ENCODE results near the gene SLC15A4. TPM values are rescaled to one million over a fixed set of nuclear protein-coding genes. Genes with fewer than 3 reads are reported as not detected.

The SLC15A4 gene
- total RNA-seq, 1 donor = 52.5 TPM

- TF ChIP-seq CTCF (IDR thresholded peaks at IDR 0.05; ENCODE audit: extremely low read depth, low read depth, low read length) = no peak
- H3K9me3 ChIP-seq (ENCODE audit: low read depth, low read length) = no peaks in the 10 kb centered on the region
- H3K4me2 ChIP-seq (ENCODE audit: insufficient read depth, low read length) = no peak overlapping the region
- no peak for DNase-seq (ENCODE audit: insufficient read length, low spot score, missing footprints)
- H2AFZ ChIP-seq (ENCODE audit: low read length) = no peak overlapping the region
- H3K4me3 ChIP-seq (ENCODE audit: insufficient read depth, low read length) = no peak overlapping the region
- no peaks in the 10 kb centered on the region for H3K36me3 ChIP-seq (ENCODE audit: insufficient read depth, low read length)
- H3K27me3 ChIP-seq (ENCODE audit: insufficient read depth, low read length) = no peaks in the 10 kb centered on the region
- H3K4me1 ChIP-seq (ENCODE audit: insufficient read depth, low read length) = no peaks in the 10 kb centered on the region
- no peaks in the 10 kb centered on the region for H3K79me2 ChIP-seq (ENCODE audit: insufficient read depth, low read length)
- no peaks in the 10 kb centered on the region for H4K20me1 ChIP-seq (ENCODE audit: insufficient read depth, low read length)
- H3K27ac ChIP-seq (ENCODE audit: low read depth, low read length) = no peak overlapping the region
Observed at GRCh38 chr12:128747441-128747840, 76.3 kb downstream of the SLC15A4 start.

DNA sequence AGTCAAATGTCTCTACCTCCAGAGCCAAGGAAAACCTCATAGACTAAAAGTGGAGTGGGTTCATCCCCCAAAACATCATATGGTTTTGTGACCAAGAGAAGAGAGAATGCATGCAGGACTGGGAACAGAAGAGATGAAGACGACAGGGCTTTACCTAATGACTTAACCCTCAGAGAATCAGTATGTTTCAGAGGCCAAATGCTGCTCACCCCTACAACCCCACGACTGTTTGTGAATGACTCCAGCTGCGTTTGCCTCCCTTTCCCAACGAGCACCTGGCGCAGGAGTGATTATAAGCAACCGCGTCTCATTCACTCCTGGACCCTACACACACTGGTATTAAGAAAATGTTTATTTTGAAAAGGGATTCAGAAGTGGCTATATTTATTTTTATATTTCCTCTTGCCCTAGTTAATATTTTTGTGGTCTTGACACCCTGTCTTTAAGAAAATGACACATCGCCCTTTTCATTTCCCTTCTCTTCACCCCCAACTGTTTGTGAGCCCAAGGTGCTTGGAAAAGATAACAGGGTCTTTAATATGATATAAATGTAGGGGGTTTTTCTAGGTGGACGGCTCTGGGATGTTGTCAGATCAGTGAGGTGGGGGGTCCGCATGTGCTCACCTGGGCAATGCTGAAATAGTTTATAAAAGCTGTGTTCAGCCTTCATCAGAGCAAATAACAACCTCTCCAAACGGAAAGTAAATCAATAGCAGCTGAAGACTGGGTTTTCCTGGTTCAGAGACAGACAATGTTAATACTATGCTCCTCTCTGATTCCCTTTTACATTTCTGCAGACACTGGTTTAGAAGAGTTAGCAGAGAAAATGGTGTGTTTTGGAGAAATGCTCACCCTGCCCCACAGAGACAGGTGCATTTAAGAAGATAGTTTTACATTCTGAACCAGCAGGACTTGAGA, 77.7 kb downstream of the SLC15A4 start:
- Histone ChIP-seq H3K4me1 (ENCODE audit: insufficient read depth, low read length) (no peaks in the 10 kb centered on the region), H3K4me3 (ENCODE audit: insufficient read depth, low read length) (no peak overlapping the region), H3K27ac (ENCODE audit: low read depth, low read length) (no peak overlapping the region), H3K27me3 (ENCODE audit: insufficient read depth, low read length) (no peaks in the 10 kb centered on the region), H2AFZ (ENCODE audit: low read length) (no peak overlapping the region), H3K9me3 (ENCODE audit: low read depth, low read length) (no peaks in the 10 kb centered on the region), H4K20me1 (ENCODE audit: insufficient read depth, low read length) (no peaks in the 10 kb centered on the region), H3K4me2 (ENCODE audit: insufficient read depth, low read length) (no peak overlapping the region), H3K79me2 (ENCODE audit: insufficient read depth, low read length) (no peaks in the 10 kb centered on the region), H3K36me3 (ENCODE audit: insufficient read depth, low read length) (no peaks in the 10 kb centered on the region)
- DNase-seq (ENCODE audit: insufficient read length, low spot score, missing footprints) = no peak
- TF ChIP-seq CTCF (IDR thresholded peaks at IDR 0.05; ENCODE audit: extremely low read depth, low read depth, low read length) = no peak

DNA sequence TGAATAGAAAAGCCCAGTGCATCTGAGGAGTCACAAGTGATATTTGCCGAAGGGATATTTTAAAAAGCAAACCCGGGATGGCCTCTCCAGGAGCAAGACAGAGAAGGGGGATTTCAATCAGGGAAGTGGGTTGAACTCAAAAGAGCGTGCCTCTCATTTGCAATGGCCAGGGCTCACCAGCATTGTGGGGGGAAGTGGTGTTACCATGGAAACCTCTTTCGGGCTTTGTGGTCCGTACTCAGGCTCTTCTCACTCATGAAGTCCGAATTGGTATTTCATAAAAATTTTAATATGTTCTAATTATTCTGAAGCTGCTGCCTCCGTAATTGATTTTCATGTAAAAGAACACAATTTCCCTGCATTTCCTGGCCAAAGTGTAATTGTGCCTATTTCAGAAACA, 79.8 kb downstream of the SLC15A4 start:
- Histone ChIP-seq H3K4me3 (ENCODE audit: insufficient read depth, low read length) (no peak overlapping the region), H3K36me3 (ENCODE audit: insufficient read depth, low read length) (no peaks in the 10 kb centered on the region), H2AFZ (ENCODE audit: low read length) (no peak overlapping the region), H3K9me3 (ENCODE audit: low read depth, low read length) (no peaks in the 10 kb centered on the region), H3K27me3 (ENCODE audit: insufficient read depth, low read length) (no peaks in the 10 kb centered on the region), H3K27ac (ENCODE audit: low read depth, low read length) (no peak overlapping the region), H3K4me1 (ENCODE audit: insufficient read depth, low read length) (no peaks in the 10 kb centered on the region), H3K79me2 (ENCODE audit: insufficient read depth, low read length) (no peaks in the 10 kb centered on the region), H4K20me1 (ENCODE audit: insufficient read depth, low read length) (no peaks in the 10 kb centered on the region), H3K4me2 (ENCODE audit: insufficient read depth, low read length) (no peak overlapping the region)
- no peak for TF ChIP-seq CTCF (IDR thresholded peaks at IDR 0.05; ENCODE audit: extremely low read depth, low read depth, low read length)
- DNase-seq (ENCODE audit: insufficient read length, low spot score, missing footprints) = no peak

Other genes with a start within 250 kb of the SLC15A4 start
- gene GLT1D1, start 29.5 kb upstream of the SLC15A4 start, total RNA-seq = not detected in 2 replicates

All from osteoblast (primary cell).